Liver (tissue), 3 donors: ENCODE data around the gene PIP4K2B.

Source experiments
- CTCF ChIP-seq: fragments of 150-350 bp; IDR thresholded peaks from 2 replicates; pipeline ENCODE4 v1.5.1; 2017; ENCODE audit warnings: improper control_type of control experiment, low read depth, low read length; ENCODE audit not compliant: missing input control
- MAX ChIP-seq: IDR thresholded peaks from 2 replicates; pipeline ENCODE4 v1.6.1; 2016; ENCODE audit warnings: antibody characterized with exemption
- RAD21 ChIP-seq, 2 donors: IDR thresholded peaks; 2 replicates each; pipeline ENCODE4 v1.6.1; 2016; ENCODE audit warnings: antibody characterized with exemption in 2 of 2, mild to moderate bottlenecking in 2 of 2
- REST ChIP-seq: IDR thresholded peaks from 2 replicates; pipeline ENCODE4 v1.6.1; 2016; ENCODE audit warnings: antibody characterized with exemption, mild to moderate bottlenecking
- SP1 ChIP-seq: IDR thresholded peaks from 2 replicates; pipeline ENCODE4 v1.6.1; 2018; ENCODE audit warnings: antibody characterized with exemption, mild to moderate bottlenecking
- YY1 ChIP-seq: IDR thresholded peaks from 2 replicates; pipeline ENCODE4 v1.6.1; 2016; ENCODE audit warnings: antibody characterized with exemption, mild to moderate bottlenecking
- TF ChIP-seq, protein P1 (sequence below): IDR thresholded peaks from 2 replicates; pipeline ENCODE4 v1.6.1; 2016; ENCODE audit warnings: antibody characterized with exemption
- donor health status: healthy.
- donor health status: healthy.

- TF ChIP-seq CTCF (no peak), YY1 (no peak), REST (no peak), RAD21 (IDR thresholded peaks at IDR 0.05) (no peak), SP1 (no peak), MAX (no peak)
- TF ChIP-seq, protein P1, sequence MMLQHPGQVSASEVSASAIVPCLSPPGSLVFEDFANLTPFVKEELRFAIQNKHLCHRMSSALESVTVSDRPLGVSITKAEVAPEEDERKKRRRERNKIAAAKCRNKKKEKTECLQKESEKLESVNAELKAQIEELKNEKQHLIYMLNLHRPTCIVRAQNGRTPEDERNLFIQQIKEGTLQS: no peak
Observed at GRCh38 chr17:38729368-38729885, 69.9 kb downstream of the PIP4K2B start.
